Gastroesophageal sphincter (tissue), 4 donors: ENCODE measurements around the gene FOXL3. TPM values are rescaled to one million over a fixed set of nuclear protein-coding genes. Genes with fewer than 3 reads are reported as not detected.
"Not testable (repeated sequence)": the region's sequence is repeated elsewhere in the genome, so short reads cannot be mapped to it uniquely, and the experiment has no call there.

Source experiments
- ATAC-seq: fragments of 150-250 bp; one replicate; pipeline ENCODE4 v1.9.1; 2016; ENCODE audit warnings: mild to moderate bottlenecking, moderate library complexity
- H3K27ac ChIP-seq, 4 donors: fragments of 200-600 bp; sonication (generic) in 3 of 4; 1 replicate in 3 of 4; 2 replicates in 1 of 4; pipeline ENCODE4 v1.5.1; 2016 to 2019
- H3K27me3 ChIP-seq: fragments of 200-600 bp; sonication (generic); one replicate; pipeline ENCODE4 v1.5.1; 2019
- H3K36me3 ChIP-seq, 2 donors: fragments of 200-600 bp; sonication (generic); one replicate each; pipeline ENCODE4 v1.5.1; 2019; ENCODE audit warnings: control low read depth in 1 of 2
- H3K4me1 ChIP-seq, 3 donors: fragments of 200-600 bp; sonication (generic); 1 replicate in 2 of 3; 2 replicates in 1 of 3; pipeline ENCODE4 v1.5.1; 2016 to 2019; ENCODE audit warnings: control low read depth in 2 of 3
- H3K4me3 ChIP-seq, 2 donors: fragments of 200-600 bp; sonication (generic); one replicate each; pipeline ENCODE4 v1.5.1; 2019; ENCODE audit warnings: mild to moderate bottlenecking in 1 of 2, moderate library complexity in 1 of 2
- H3K9me3 ChIP-seq, 3 donors: fragments of 200-600 bp; sonication (generic); one replicate each; pipeline ENCODE4 v1.5.1; 2017 to 2019; ENCODE audit warnings: control low read depth in 2 of 3
- CTCF ChIP-seq, 4 experiments: fragments of 200-600 bp in 2 of 4; fragments of 450-650 bp in 2 of 4; sonication (generic) in 1 of 4; IDR thresholded peaks; one replicate each; pipeline ENCODE4 v1.5.1; 2017 to 2019; ENCODE audit warnings: antibody characterized with exemption in 4 of 4, mild to moderate bottlenecking in 2 of 4, moderate library complexity in 2 of 4
- EP300 ChIP-seq: sonication (generic); formaldehyde crosslinking; IDR thresholded peaks from one replicate; pipeline ENCODE4 v1.6.1; 2017; ENCODE audit warnings: antibody characterized with exemption, mild to moderate bottlenecking
- POLR2A ChIP-seq, 2 donors: fragments of 450-650 bp; IDR thresholded peaks; one replicate each; pipeline ENCODE4 v1.6.1; 2017; ENCODE audit warnings: antibody characterized with exemption in 2 of 2, mild to moderate bottlenecking in 2 of 2, moderate library complexity in 1 of 2
- POLR2AphosphoS5 ChIP-seq: sonication (generic); formaldehyde crosslinking; IDR thresholded peaks from one replicate; pipeline ENCODE4 v1.6.1; 2017; ENCODE audit warnings: antibody characterized with exemption
- WGBS, 2 donors: methylation state at CpG; one replicate each; pipeline ENCODE4 v1.1.5; 2018; ENCODE audit warnings: low coverage in 1 of 2; 5-methylcytosine and 5-hydroxymethylcytosine counted together
- total RNA-seq, 4 donors: library from RNA; depleted of rRNA; stranded (reverse); fragments of >200 nt; gene quantifications; one replicate each; pipeline ENCODE4 v1.1.0, GENCODE V29; 2016

The FOXL3 gene
- total RNA-seq, 4 donors from 2014 or later = not detected

- H3K36me3 ChIP-seq = no peaks in the 10 kb centered on the region
- WGBS, 2 donors = 91% methylated on average over 13 of the region's 25 CpGs; no CpG with 5 or more reads in 1 of the 2 donors
- no peaks in the 10 kb centered on the region for H3K9me3 ChIP-seq
- TF ChIP-seq CTCF (IDR thresholded peaks at IDR 0.05) (no peak), POLR2AphosphoS5 (no peak), EP300 (no peak), POLR2A (IDR thresholded peaks at IDR 0.05) (no peak)
- peaks cover 70% of the 10 kb centered on the region for H3K27me3 ChIP-seq
- no peak overlapping the region for H3K4me3 ChIP-seq
- ATAC-seq = no peak
- no peak overlapping the region for H3K27ac ChIP-seq
- peaks cover 0 to 18% (median 3%) of the 10 kb centered on the region in 3 donors for H3K4me1 ChIP-seq
Measured at GRCh38 chr7:294440-295154, 4.6 kb downstream of the FOXL3 start.

GRCh38 chr7:295155-296154 lies 5.5 kb downstream of the FOXL3 start:
- H3K27ac ChIP-seq = no peak overlapping the region
- WGBS, 2 donors = 56 to 80% methylated on average over 2 to 4 of the region's 27 CpGs
- no peaks in the 10 kb centered on the region for H3K36me3 ChIP-seq
- TF ChIP-seq POLR2AphosphoS5 (no peak), EP300 (no peak), CTCF (IDR thresholded peaks at IDR 0.05) (no peak), POLR2A (IDR thresholded peaks at IDR 0.05) (no peak)
- peaks cover 62% of the 10 kb centered on the region for H3K27me3 ChIP-seq
- no peak for ATAC-seq
- H3K4me3 ChIP-seq = no peak overlapping the region
- no peaks in the 10 kb centered on the region for H3K9me3 ChIP-seq
- peaks cover 0 to 10% (median 0%) of the 10 kb centered on the region in 3 donors for H3K4me1 ChIP-seq

- H3K27me3 ChIP-seq = peaks cover 52% of the 10 kb centered on the region
- H3K9me3 ChIP-seq = no peaks in the 10 kb centered on the region
- no peak for ATAC-seq
- no peak for TF ChIP-seq CTCF (IDR thresholded peaks at IDR 0.05)
- TF ChIP-seq EP300 = no peak
- no peak for TF ChIP-seq POLR2AphosphoS5
- no peak for TF ChIP-seq POLR2A (IDR thresholded peaks at IDR 0.05)
- no peak overlapping the region for H3K4me3 ChIP-seq
- no peak overlapping the region for H3K27ac ChIP-seq
- no peaks in the 10 kb centered on the region for H3K4me1 ChIP-seq
- H3K36me3 ChIP-seq = no peaks in the 10 kb centered on the region
- WGBS, 2 donors = 80% methylated on average over 1 to 6 of the region's 20 CpGs
Measured at GRCh38 chr7:296373-296945, 6.5 kb downstream of the FOXL3 start.

GRCh38 chr7:297141-297540 lies 7.2 kb downstream of the FOXL3 start:
- 48 to 81% methylated on average over 3 to 14 of the region's 24 CpGs for WGBS, 2 donors
- not testable (repeated sequence) for H3K4me3 ChIP-seq, H3K36me3 ChIP-seq, H3K9me3 ChIP-seq, H3K4me1 ChIP-seq, H3K27ac ChIP-seq, ATAC-seq
- H3K27me3 ChIP-seq = peaks cover 45% of the 10 kb centered on the region

GRCh38 chr7:297611-298374 lies 7.8 kb downstream of the FOXL3 start:
- H3K27ac ChIP-seq = no peak overlapping the region
- no peaks in the 10 kb centered on the region for H3K36me3 ChIP-seq
- no peaks in the 10 kb centered on the region for H3K9me3 ChIP-seq
- no peaks in the 10 kb centered on the region for H3K4me1 ChIP-seq
- H3K4me3 ChIP-seq = no peak overlapping the region
- TF ChIP-seq POLR2A (IDR thresholded peaks at IDR 0.05) = no peak
- TF ChIP-seq EP300 = no peak
- TF ChIP-seq POLR2AphosphoS5 = no peak
- no peak for TF ChIP-seq CTCF (IDR thresholded peaks at IDR 0.05)
- H3K27me3 ChIP-seq = peaks cover 38% of the 10 kb centered on the region
- no peak for ATAC-seq
- WGBS, 2 donors = 73 to 90% methylated on average over 2 to 6 of the region's 24 CpGs
